LNCAP (cell line): ENCODE results near the gene SERP1.

Source experiments
- CTCF ChIP-seq: fragments of 450-650 bp; IDR thresholded peaks from 2 replicates; pipeline ENCODE4 v1.5.1; 2017; ENCODE audit warnings: mild to moderate bottlenecking

SERP1 gene

GRCh38 chr3:150520408-150520807, 25.9 kb downstream of the SERP1 start:
- no peak for TF ChIP-seq CTCF

GRCh38 chr3:150519026-150519425, 27.3 kb downstream of the SERP1 start:
- no peak for TF ChIP-seq CTCF

DNA sequence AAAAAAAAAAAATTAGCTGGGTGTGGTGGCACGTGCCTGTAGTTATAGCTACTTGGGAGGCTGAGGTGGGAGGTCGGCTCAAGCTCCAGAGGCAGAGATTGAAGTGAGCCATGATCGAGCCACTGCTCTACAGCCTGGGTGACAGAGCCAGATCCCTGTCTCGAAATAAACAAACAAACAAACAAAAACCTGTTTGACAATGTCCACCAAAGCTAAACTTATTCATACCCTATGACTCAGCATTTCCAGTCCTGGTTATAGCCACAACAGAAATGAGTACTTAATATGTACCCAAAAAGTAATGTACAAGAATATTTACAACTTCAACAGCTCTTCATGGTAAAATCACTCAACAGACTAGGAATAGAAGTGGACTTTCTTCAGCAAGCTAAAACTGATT, 31.1 kb downstream of the SERP1 start:
- no peak for TF ChIP-seq CTCF

DNA sequence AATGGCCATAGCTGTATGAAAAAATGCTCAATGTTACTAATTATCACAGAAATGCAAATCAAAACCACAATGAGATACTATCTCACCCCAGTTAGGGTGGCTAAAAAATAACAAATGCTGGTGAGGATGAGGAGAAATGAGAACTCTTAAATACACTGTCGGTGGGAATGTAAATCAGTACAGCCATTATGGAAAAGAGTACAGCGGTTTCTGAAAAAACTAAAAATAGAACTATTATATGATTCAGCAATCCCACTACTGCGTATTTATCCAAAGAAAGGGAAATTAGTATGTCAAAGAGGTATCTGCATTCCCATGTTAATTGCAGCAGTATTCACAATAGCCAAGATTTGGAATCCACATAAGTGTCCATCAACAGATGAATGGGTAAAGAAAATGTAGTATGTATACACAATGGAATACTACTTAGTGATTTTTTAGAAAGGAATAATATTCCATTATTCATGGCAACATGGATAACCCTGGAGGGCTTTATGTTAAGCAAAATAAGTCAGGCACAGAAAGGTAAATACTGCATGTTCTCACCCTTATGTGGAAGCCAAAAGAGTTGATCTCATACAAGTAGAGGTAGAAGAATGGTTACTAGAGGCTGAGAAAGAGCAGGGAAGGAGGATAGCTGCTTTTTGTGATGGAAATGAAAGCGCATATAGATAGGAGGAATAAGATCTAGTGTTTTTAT, 35.0 kb downstream of the SERP1 start:
- TF ChIP-seq CTCF: no peak

DNA sequence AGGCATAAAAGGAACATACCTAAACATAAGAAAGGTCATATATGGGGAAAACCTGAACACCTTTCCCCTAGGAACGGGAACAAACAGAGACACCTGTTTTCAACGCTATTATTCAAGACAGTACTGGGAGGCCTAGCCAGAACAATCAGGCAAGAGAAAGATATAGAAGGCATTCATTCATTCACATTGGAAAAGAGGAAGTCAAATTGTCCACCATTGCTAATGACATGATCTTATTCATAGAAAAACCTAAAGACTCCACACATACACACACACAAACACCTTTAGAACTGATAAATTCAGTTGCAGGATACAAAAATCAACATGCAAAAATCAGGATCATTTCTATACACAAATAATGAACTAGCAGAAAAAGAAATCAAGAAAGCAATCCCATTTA, 36.5 kb downstream of the SERP1 start:
- TF ChIP-seq CTCF: no peak

GRCh38 chr3:150508401-150508800, 37.9 kb downstream of the SERP1 start:
- no peak for TF ChIP-seq CTCF

- no peak for TF ChIP-seq CTCF
Measured at GRCh38 chr3:150504483-150504882, 41.8 kb downstream of the SERP1 start.
